Measurements from ENCODE around the gene TRAF7. TPM values are rescaled to one million over a fixed set of nuclear protein-coding genes. Genes with fewer than 3 reads are reported as not detected.
A peak's percentile ranks its signal among the peaks of the same experiment; 100 is the strongest.
"Not testable (repeated sequence)": the region's sequence is repeated elsewhere in the genome, so short reads cannot be mapped to it uniquely, and the experiment has no call there.

The TRAF7 gene
- polyA plus RNA-seq, 1 donor from 2014 or later = 30.9 TPM

DNA sequence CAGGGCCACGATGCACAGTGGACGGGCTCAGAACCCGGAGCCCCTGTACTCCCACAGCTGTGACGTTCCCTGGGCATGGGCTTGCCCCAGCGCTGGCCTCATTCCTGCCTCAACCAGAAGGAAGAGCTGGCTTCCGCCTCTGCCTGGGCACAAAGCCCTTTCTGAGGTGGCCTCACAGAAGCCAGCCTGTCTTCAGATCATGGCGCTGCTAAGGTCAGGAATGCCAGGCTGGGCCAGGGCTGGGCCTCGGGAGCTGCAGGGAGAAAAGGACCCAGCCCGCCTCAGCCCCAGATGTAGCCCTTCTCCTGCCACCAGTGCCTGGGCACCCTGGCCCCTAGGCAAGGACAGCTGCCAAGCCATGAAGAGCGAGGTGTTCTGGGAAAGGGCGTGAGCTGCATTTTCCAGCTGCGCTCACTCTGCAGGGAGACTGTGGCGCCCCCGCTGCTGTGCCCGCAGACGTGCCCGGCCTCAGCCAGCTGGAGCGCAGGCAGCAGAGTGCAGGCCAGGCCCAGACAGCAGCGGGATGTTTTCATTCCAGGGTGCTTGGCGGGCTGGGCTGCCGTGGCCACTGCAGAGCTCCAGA, 29.3 kb upstream of the TRAF7 start:
- not testable (repeated sequence) for H3K4me2 ChIP-seq (ENCODE audit: low read length); H3K9ac ChIP-seq (ENCODE audit: low read length); H3K9me2 ChIP-seq (ENCODE audit: insufficient read depth, low read length); H3K27me3 ChIP-seq (ENCODE audit: insufficient read depth, low read depth, low read length); H2AFZ ChIP-seq (ENCODE audit: low read depth, low read length); H3F3A ChIP-seq (ENCODE audit: insufficient read depth, low read length, poor library complexity, severe bottlenecking); H3K36me3 ChIP-seq (ENCODE audit: insufficient read depth, low read length); H3K79me2 ChIP-seq (replicated peaks; ENCODE audit: insufficient read depth, low read length); H3K4me3 ChIP-seq (ENCODE audit: low read length); H3K9me3 ChIP-seq (ENCODE audit: low read length); H3K27ac ChIP-seq (ENCODE audit: low read length); H4K20me1 ChIP-seq (ENCODE audit: insufficient read depth)

DNA sequence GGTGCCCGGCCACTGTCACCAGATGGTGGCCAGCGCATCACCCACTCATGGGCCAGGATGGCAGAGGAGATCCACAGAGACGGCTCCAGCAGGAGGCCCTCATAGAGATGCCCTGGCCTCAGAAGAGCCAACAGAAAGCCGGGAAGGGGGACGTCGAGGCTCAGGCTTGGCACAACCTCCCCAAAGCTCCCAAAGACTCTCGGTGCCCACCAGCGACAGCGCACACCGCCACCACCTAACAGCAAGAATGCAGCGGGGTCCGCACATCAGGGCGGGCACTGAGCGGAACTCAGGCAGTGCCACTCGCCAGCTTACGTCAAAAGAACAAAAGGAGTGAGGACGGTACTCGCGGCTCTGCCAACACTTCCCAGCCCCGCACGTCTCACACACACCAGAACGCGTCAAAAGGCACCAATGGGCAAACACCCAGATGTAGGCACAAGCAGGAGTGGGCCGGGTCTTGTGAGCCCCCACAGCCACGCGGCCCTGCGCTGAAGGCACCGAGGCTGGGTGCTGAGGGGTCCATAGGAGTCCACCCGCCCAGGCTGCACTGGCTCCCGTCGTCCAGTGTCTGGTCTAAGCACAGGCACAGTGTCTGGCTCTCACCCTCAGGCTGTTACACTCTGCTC, 28.5 kb upstream of the TRAF7 start:
- H3K36me3 ChIP-seq (ENCODE audit: insufficient read depth, low read length); H3K27me3 ChIP-seq (ENCODE audit: insufficient read depth, low read depth, low read length); H4K20me1 ChIP-seq (ENCODE audit: insufficient read depth); H3K4me2 ChIP-seq (ENCODE audit: low read length); H3K9me3 ChIP-seq (ENCODE audit: low read length); H3K27ac ChIP-seq (ENCODE audit: low read length); H3K4me3 ChIP-seq (ENCODE audit: low read length); H3F3A ChIP-seq (ENCODE audit: insufficient read depth, low read length, poor library complexity, severe bottlenecking); H3K79me2 ChIP-seq (replicated peaks; ENCODE audit: insufficient read depth, low read length); H2AFZ ChIP-seq (ENCODE audit: low read depth, low read length); H3K9ac ChIP-seq (ENCODE audit: low read length); H3K9me2 ChIP-seq (ENCODE audit: insufficient read depth, low read length): not testable (repeated sequence)

DNA sequence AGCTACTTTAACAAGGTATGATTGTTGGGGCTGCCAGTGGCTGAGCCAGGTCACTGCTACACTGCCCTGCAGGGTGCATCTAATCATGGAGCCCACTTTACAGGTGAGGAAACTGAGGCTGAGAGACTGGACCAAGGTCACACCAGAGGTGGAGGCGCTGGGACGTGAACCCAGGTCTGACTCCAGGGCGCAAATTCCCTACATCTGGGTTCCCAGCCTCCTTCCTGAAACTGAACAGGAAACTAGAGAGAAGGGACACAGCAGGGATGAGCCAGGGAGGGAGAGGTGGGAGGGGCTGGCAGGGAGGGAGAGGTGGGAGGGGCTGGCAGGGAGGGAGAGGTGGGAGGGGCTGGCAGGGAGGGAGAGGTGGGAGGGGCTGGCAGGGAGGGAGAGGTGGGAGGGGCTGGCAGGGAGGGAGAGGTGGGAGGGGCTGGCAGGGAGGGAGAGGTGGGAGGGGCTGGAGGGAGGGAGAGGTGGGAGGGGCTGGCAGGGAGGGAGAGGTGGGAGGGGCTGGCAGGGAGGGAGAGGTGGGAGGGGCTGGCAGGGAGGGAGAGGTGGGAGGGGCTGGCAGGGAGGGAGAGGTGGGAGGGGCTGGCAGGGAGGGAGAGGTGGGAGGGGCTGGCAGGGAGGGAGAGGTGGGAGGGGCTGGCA, 27.8 kb upstream of the TRAF7 start:
- H3K9me2 ChIP-seq (ENCODE audit: insufficient read depth, low read length); H3K36me3 ChIP-seq (ENCODE audit: insufficient read depth, low read length); H3K27ac ChIP-seq (ENCODE audit: low read length); H3F3A ChIP-seq (ENCODE audit: insufficient read depth, low read length, poor library complexity, severe bottlenecking); H2AFZ ChIP-seq (ENCODE audit: low read depth, low read length); H3K79me2 ChIP-seq (replicated peaks; ENCODE audit: insufficient read depth, low read length); H3K4me2 ChIP-seq (ENCODE audit: low read length); H4K20me1 ChIP-seq (ENCODE audit: insufficient read depth); H3K9me3 ChIP-seq (ENCODE audit: low read length); H3K27me3 ChIP-seq (ENCODE audit: insufficient read depth, low read depth, low read length); H3K4me3 ChIP-seq (ENCODE audit: low read length); H3K9ac ChIP-seq (ENCODE audit: low read length): not testable (repeated sequence)

- H3K36me3 ChIP-seq (ENCODE audit: insufficient read depth, low read length); H3K9ac ChIP-seq (ENCODE audit: low read length); H3K4me3 ChIP-seq (ENCODE audit: low read length); H3K9me3 ChIP-seq (ENCODE audit: low read length); H3K4me2 ChIP-seq (ENCODE audit: low read length); H4K20me1 ChIP-seq (ENCODE audit: insufficient read depth); H3K27me3 ChIP-seq (ENCODE audit: insufficient read depth, low read depth, low read length); H3K79me2 ChIP-seq (replicated peaks; ENCODE audit: insufficient read depth, low read length); H2AFZ ChIP-seq (ENCODE audit: low read depth, low read length); H3K9me2 ChIP-seq (ENCODE audit: insufficient read depth, low read length); H3F3A ChIP-seq (ENCODE audit: insufficient read depth, low read length, poor library complexity, severe bottlenecking); H3K27ac ChIP-seq (ENCODE audit: low read length): not testable (repeated sequence)
These were observed 26.3 kb upstream of the TRAF7 start for GRCh38 chr16:2129251-2129650.

DNA sequence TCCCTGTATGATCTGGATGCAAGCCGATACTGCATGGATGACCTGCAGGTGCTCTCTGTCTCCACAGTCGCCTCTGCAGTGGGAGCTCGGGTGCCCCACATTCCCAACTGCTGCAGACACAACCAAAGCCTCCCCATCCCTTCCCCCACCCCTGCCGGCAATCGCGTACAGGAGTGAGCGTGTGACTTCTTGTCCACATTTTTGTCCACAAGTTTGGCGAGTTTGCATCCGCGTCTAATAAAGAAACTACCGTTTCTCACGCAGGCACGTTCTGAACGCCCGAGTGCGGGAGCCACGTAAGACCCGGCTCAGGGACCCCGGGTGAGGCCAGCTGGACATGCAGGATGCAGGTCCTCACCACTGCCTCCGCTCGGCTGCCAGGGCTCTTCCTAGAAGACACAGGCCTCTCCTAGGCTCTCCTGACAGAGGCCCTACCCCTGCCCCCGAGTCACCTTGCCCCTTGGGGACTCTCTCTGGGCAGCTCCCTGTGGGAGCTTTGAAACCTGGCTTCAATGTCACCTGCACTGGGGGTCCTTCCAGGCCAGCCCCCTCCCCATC, 25.6 kb upstream of the TRAF7 start:
- H3K27ac ChIP-seq (ENCODE audit: low read length) = not testable (repeated sequence)

DNA sequence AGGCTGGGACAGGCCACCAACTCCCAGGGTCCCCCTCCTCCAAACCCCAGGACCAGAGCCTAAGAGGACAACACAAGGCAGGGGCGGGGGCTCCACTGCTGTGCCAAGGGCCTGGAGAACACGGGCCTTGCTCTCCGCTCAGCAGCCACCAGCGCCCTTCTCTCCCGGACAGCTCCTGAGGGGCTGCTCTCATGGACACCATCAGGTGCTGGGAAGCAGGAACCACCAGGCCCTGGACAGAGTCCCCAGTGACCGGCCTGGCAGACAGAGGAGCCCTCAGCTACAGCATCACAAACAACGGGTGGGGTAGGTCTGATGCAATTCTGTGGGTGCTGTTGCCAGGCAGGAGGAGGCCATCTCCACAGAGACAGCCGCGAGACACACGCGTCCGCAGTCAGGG, 21.8 kb upstream of the TRAF7 start:
- H3K9ac ChIP-seq (ENCODE audit: low read length); H3K36me3 ChIP-seq (ENCODE audit: insufficient read depth, low read length); H4K20me1 ChIP-seq (ENCODE audit: insufficient read depth); H2AFZ ChIP-seq (ENCODE audit: low read depth, low read length); H3K4me2 ChIP-seq (ENCODE audit: low read length); H3K79me2 ChIP-seq (replicated peaks; ENCODE audit: insufficient read depth, low read length); H3K9me2 ChIP-seq (ENCODE audit: insufficient read depth, low read length); H3K4me3 ChIP-seq (ENCODE audit: low read length); H3F3A ChIP-seq (ENCODE audit: insufficient read depth, low read length, poor library complexity, severe bottlenecking); H3K27me3 ChIP-seq (ENCODE audit: insufficient read depth, low read depth, low read length); H3K9me3 ChIP-seq (ENCODE audit: low read length); H3K27ac ChIP-seq (ENCODE audit: low read length): not testable (repeated sequence)

More for the DNA sequence above, 25.6 kb upstream of the TRAF7 start:
- H3K9me3 ChIP-seq (ENCODE audit: low read length); H4K20me1 ChIP-seq (ENCODE audit: insufficient read depth); H3K4me2 ChIP-seq (ENCODE audit: low read length); H3K79me2 ChIP-seq (replicated peaks; ENCODE audit: insufficient read depth, low read length); H3K9ac ChIP-seq (ENCODE audit: low read length); H3K4me3 ChIP-seq (ENCODE audit: low read length); H3K27me3 ChIP-seq (ENCODE audit: insufficient read depth, low read depth, low read length); H2AFZ ChIP-seq (ENCODE audit: low read depth, low read length); H3K36me3 ChIP-seq (ENCODE audit: insufficient read depth, low read length); H3F3A ChIP-seq (ENCODE audit: insufficient read depth, low read length, poor library complexity, severe bottlenecking); H3K9me2 ChIP-seq (ENCODE audit: insufficient read depth, low read length): not testable (repeated sequence)

- not testable (repeated sequence) for H3K9me3 ChIP-seq (ENCODE audit: low read length); H3K27ac ChIP-seq (ENCODE audit: low read length); H3K79me2 ChIP-seq (replicated peaks; ENCODE audit: insufficient read depth, low read length); H4K20me1 ChIP-seq (ENCODE audit: insufficient read depth); H3K4me2 ChIP-seq (ENCODE audit: low read length); H3K9me2 ChIP-seq (ENCODE audit: insufficient read depth, low read length); H3K27me3 ChIP-seq (ENCODE audit: insufficient read depth, low read depth, low read length); H2AFZ ChIP-seq (ENCODE audit: low read depth, low read length); H3F3A ChIP-seq (ENCODE audit: insufficient read depth, low read length, poor library complexity, severe bottlenecking); H3K36me3 ChIP-seq (ENCODE audit: insufficient read depth, low read length)
- peak overlapping the region; percentile 62 for H3K9ac ChIP-seq (ENCODE audit: low read length)
- peak overlapping the region; percentile 61 for H3K4me3 ChIP-seq (ENCODE audit: low read length)
These were observed 20.5 kb upstream of the TRAF7 start for GRCh38 chr16:2135071-2135470.
